Measurements from ENCODE around the gene COQ5.

DNA sequence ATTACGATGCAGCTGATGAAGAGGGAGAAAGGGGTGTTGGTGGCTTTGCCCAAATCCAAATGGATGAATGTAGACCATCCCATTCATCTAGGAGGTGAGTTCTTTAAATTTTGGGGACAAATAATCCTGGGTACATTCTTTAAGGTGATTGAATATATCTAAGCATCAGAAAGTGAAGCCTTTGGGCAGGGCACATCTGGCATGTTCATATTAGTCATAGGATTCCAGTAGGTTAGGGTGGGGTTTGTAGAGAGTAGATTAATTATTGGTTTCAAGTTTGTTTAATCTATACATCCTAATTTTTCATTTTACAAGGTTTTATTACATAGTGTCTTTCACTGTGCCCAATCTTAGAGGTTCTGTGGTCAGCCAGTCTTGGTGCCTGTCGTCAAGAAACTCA, 28.6 kb upstream of the COQ5 start:
- TF ChIP-seq, protein P1, sequence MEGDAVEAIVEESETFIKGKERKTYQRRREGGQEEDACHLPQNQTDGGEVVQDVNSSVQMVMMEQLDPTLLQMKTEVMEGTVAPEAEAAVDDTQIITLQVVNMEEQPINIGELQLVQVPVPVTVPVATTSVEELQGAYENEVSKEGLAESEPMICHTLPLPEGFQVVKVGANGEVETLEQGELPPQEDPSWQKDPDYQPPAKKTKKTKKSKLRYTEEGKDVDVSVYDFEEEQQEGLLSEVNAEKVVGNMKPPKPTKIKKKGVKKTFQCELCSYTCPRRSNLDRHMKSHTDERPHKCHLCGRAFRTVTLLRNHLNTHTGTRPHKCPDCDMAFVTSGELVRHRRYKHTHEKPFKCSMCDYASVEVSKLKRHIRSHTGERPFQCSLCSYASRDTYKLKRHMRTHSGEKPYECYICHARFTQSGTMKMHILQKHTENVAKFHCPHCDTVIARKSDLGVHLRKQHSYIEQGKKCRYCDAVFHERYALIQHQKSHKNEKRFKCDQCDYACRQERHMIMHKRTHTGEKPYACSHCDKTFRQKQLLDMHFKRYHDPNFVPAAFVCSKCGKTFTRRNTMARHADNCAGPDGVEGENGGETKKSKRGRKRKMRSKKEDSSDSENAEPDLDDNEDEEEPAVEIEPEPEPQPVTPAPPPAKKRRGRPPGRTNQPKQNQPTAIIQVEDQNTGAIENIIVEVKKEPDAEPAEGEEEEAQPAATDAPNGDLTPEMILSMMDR (IDR thresholded peaks at IDR 0.05) = no peak
- TF ChIP-seq POLR2AphosphoS5 (IDR thresholded peaks at IDR 0.05) (no peak), POLR2A (IDR thresholded peaks at IDR 0.05) (no peak), EP300 (IDR thresholded peaks at IDR 0.05) (no peak)

All from sigmoid colon (tissue), 4 donors.